GM12865 (cell line): ENCODE measurements around the gene C11orf52.

Experiments used
- DNase-seq: peaks from one replicate; pipeline ENCODE4 v3.0.0; 2010; ENCODE audit warnings: low read depth
- H3K4me3 ChIP-seq: 2 replicates; pipeline ENCODE4 v1.5.1; 2011; ENCODE audit warnings: mild to moderate bottlenecking, low read depth, low read length, control low read depth
- CTCF ChIP-seq: IDR thresholded peaks from 2 replicates; pipeline ENCODE4 v1.5.1; 2011; ENCODE audit warnings: low read length, control low read depth, low read depth, inconsistent platforms; ENCODE audit not compliant: insufficient read depth; ENCODE audit errors: missing control alignments

Gene C11orf52

GRCh38 chr11:111913031-111913861, 5.5 kb upstream of the C11orf52 start:
- no peak for DNase-seq
- TF ChIP-seq CTCF: no peak
- no peak overlapping the region for H3K4me3 ChIP-seq

GRCh38 chr11:111913997-111914396, 4.7 kb upstream of the C11orf52 start:
- no peak for TF ChIP-seq CTCF
- no peak overlapping the region for H3K4me3 ChIP-seq
- no peak for DNase-seq

- TF ChIP-seq CTCF: no peak
- no peak for DNase-seq
- no peak overlapping the region for H3K4me3 ChIP-seq
Measured at GRCh38 chr11:111916768-111917167, 1.9 kb upstream of the C11orf52 start.

- H3K4me3 ChIP-seq: no peak overlapping the region
- no peak for TF ChIP-seq CTCF
- DNase-seq: no peak
Measured at GRCh38 chr11:111917312-111917711, 1.4 kb upstream of the C11orf52 start.

- no peak for DNase-seq
- H3K4me3 ChIP-seq: no peak overlapping the region
- no peak for TF ChIP-seq CTCF
Measured at GRCh38 chr11:111917788-111918187, 925 bp upstream of the C11orf52 start.

GRCh38 chr11:111920908-111921307, 2.2 kb downstream of the C11orf52 start:
- no peak for DNase-seq
- TF ChIP-seq CTCF: no peak
- no peak overlapping the region for H3K4me3 ChIP-seq
